ENCODE data around the gene FHDC1. TPM values are rescaled to one million over a fixed set of nuclear protein-coding genes. Genes with fewer than 3 reads are reported as not detected.

FHDC1 gene
- total RNA-seq, 2 experiments from 2014 or later = 0.05 to 0.11 TPM

DNA sequence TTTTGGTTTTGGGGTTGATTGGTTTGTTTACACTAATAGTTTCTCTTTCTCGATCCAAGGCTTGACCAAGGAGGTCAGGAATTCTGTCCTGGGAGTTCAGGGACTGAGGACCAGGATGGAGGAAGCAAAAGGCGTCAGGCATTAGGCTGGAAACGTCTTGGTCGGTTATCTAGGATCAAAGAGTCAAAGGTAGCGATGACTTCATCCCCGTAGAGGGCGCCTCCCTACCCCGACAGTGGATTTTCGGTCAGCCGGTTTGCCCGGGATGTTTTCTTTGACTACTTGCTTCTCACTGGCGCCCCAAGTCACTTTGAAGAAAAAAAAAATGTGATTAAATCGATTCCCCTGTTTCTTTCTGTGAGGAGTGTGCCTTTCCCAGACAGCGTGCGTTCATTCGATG, 980 bp upstream of the FHDC1 start:
- intact Hi-C loops (cut with micrococcal nuclease) = no loop called here
- ChIA-PET CTCF (interaction anchor here (0.8 to 1.7 kb wide), 6 partner anchors 17 to 193 kb away, joined by 3 to 5 read pairs (median 4); partner anchors contain the start of genes ARFIP1 and TIGD4), POLR2A (no interaction called here)
- DNase-seq = peak; percentile 44
- Mint-ChIP-seq H3K9me3 (no peaks in the 10 kb centered on the region), H3K36me3 (ENCODE audit: low read depth) (no peaks in the 10 kb centered on the region), H3K4me3 (peak overlapping the region; percentile 53), H3K27ac (no peak overlapping the region), H3K4me1 (ENCODE audit: low read depth) (peaks cover 17% of the 10 kb centered on the region), H3K27me3 (peaks cover 48% of the 10 kb centered on the region)
- no peak for ATAC-seq
- TF ChIP-seq CTCF (IDR thresholded peaks at IDR 0.05) = peak; percentile 22

GRCh38 chr4:152936446-152937335, 568 bp downstream of the FHDC1 start:
- no peaks in the 10 kb centered on the region for H3K9me3 Mint-ChIP-seq
- POLR2A ChIA-PET = no interaction called here
- peak overlapping the region; percentile 45 for H3K4me3 Mint-ChIP-seq
- H3K36me3 Mint-ChIP-seq (ENCODE audit: low read depth) = no peaks in the 10 kb centered on the region
- H3K27me3 Mint-ChIP-seq = peaks cover 49% of the 10 kb centered on the region
- H3K27ac Mint-ChIP-seq = no peak overlapping the region
- intact Hi-C loops (cut with micrococcal nuclease) = no loop called here
- peak; percentile 13 for DNase-seq
- no peak for TF ChIP-seq CTCF (IDR thresholded peaks at IDR 0.05)
- peak; percentile 21 for ATAC-seq
- CTCF ChIA-PET = interaction anchor here (0.9 to 1.7 kb wide), 3 partner anchors 30 to 191 kb away, joined by 3 to 5 read pairs (median 3); no protein-coding TSS in a partner anchor
- peaks cover 17% of the 10 kb centered on the region for H3K4me1 Mint-ChIP-seq (ENCODE audit: low read depth)

DNA sequence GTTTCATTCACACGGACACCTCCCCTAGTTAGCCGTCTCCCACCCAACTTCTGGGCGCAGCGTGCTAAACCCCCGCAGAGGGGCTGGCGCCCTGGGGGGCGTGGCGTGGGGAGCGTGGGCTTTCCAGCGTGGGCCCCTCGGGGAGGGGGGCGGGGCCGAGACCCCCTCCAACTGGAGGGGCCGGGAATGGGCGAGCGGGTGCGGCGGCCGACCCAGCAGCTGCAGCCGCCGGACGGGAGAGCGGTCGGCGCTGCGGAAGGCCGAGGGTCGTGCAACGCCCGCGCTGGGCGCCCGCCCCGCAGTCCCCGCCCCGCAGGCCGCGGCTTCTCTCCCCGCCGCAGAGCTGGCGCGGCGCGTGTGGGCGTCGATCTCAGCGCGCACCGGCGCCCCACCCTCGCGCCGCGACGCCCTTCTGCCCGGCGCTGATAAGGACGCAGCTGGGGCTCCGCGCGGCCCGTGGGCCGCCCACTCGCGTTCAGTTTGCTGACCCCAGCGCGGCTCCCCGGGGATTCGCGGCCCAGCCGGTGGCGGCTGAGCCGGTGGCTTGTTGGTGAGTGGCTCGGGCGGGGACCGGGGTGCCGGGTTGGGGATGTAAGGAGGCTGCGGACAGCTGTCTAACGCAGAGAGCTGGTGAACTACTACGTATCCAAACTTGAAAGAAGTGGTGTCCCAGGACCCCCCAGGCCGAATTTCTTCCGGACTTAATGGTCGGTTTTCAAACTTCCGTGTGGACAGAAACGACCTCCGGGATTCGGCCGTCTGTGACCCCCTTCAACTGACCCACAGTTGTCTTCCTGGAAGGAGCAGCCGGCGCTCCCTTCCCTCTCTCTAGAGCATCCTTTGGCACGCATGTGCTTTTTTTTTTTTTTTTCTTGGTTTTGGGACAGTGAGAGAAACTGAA, 1.5 kb downstream of the FHDC1 start:
- H3K36me3 Mint-ChIP-seq (ENCODE audit: low read depth) = no peaks in the 10 kb centered on the region
- no peaks in the 10 kb centered on the region for H3K9me3 Mint-ChIP-seq
- peak; percentile 43 for ATAC-seq
- peaks cover 49% of the 10 kb centered on the region for H3K27me3 Mint-ChIP-seq
- TF ChIP-seq CTCF (IDR thresholded peaks at IDR 0.05) = no peak
- H3K27ac Mint-ChIP-seq = no peak overlapping the region
- H3K4me3 Mint-ChIP-seq = peak overlapping the region; percentile 65
- ChIA-PET POLR2A (no interaction called here), CTCF (no interaction called here)
- peaks cover 17% of the 10 kb centered on the region for H3K4me1 Mint-ChIP-seq (ENCODE audit: low read depth)
- intact Hi-C loops (cut with micrococcal nuclease) = no loop called here
- peak; percentile 21 for DNase-seq

GRCh38 chr4:152938237-152938947, 2.3 kb downstream of the FHDC1 start:
- Mint-ChIP-seq H3K4me3 (peak overlapping the region; percentile 65), H3K36me3 (ENCODE audit: low read depth) (no peaks in the 10 kb centered on the region), H3K27ac (no peak overlapping the region), H3K9me3 (no peaks in the 10 kb centered on the region), H3K4me1 (ENCODE audit: low read depth) (peaks cover 17% of the 10 kb centered on the region), H3K27me3 (peaks cover 44% of the 10 kb centered on the region)
- no peak for DNase-seq
- CTCF ChIA-PET = no interaction called here
- intact Hi-C loops (cut with micrococcal nuclease) = no loop called here
- no peak for TF ChIP-seq CTCF (IDR thresholded peaks at IDR 0.05)
- ATAC-seq = no peak
- POLR2A ChIA-PET = interaction anchor here (1.7 kb wide), 1 partner anchor 12 kb away, joined by 4 read pairs; no protein-coding TSS in a partner anchor

Measured in activated CD8-positive, alpha-beta T cell treated with anti-CD3 and anti-CD28 coated beads for 36 hours (primary cell).